Measurements from ENCODE around the gene BBOF1. TPM values are rescaled to one million over a fixed set of nuclear protein-coding genes. Genes with fewer than 3 reads are reported as not detected.

BBOF1 gene, protein sequence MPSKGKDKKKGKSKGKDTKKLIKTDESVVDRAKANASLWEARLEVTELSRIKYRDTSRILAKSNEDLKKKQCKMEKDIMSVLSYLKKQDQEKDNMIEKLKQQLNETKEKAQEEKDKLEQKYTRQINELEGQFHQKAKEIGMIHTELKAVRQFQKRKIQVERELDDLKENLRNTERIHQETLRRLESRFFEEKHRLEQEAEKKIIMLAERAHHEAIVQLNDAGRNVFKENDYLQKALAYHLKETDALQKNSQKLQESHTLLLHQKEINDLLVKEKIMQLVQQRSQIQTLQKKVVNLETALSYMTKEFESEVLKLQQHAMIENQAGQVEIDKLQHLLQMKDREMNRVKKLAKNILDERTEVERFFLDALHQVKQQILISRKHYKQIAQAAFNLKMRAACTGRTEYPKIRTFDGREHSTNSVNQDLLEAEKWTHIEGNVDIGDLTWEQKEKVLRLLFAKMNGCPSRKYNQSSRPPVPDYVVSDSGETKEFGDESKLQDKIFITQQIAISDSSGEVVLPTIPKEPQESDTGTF
- total RNA-seq: 10 to 100 TPM; 14.0 to 22.0 (median 15.0) TPM

DNA sequence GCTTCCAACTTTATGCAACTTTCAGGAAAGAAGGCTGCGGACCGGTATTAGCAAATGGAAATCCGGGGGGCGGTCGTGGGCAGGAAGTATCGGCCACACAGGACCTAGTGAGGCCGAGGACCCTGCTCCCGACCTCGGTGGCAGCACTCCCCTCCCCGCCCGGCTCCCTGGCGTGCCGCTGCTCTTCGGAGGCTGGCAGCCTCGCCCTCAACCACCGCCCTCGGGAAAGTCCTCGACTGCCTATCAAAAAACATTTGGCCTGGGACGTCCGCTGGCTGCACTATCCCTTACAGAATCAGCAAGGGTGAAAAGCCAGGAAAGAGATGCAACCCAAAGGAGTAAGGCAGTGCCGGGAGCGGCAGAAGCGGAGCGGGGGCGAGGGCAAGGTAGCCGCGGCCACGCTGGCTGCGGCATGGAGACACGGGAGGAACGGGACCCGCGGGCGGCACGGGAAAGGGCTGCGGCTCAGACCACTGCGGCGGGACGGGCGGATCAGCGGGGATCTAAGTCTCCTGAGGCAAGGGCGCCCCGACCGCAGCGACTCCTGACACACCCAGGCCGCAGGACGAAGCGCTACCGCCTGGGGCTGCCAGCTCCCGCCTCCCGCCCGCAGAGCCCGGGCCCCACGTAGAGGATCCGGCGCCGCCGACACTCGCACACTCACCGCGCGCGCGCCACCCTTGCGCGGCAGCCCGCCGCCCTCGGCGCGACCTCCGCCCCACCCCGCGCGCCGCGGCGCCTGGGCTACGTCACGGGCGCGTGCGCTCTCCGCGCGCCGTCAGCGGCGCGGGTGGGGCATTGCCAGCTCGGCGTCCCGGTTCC, at the start of gene BBOF1, which contains the start of gene ENTPD5:
Gene BBOF1 (plus strand): TSS at position 764 of the 822 bp plus-strand sequence. CDS start 130 bp downstream, outside the sequence.
Gene ENTPD5 (minus strand): TSS at position 703 of the 822 bp plus-strand sequence. CDS start 31,186 bp downstream, outside the sequence.
- Histone ChIP-seq H3K9me3 (no peaks in the 10 kb centered on the region), H3K27me3 (no peaks in the 10 kb centered on the region), H3K4me1 (no peaks in the 10 kb centered on the region), H3K27ac (peak within 1 kb of the TSS; percentile 89 to 93), H3K4me3 (peak within 1 kb of the TSS; percentile 67 to 82), H3K36me3 (no peaks in the 10 kb centered on the region)
- TF ChIP-seq, protein P1, sequence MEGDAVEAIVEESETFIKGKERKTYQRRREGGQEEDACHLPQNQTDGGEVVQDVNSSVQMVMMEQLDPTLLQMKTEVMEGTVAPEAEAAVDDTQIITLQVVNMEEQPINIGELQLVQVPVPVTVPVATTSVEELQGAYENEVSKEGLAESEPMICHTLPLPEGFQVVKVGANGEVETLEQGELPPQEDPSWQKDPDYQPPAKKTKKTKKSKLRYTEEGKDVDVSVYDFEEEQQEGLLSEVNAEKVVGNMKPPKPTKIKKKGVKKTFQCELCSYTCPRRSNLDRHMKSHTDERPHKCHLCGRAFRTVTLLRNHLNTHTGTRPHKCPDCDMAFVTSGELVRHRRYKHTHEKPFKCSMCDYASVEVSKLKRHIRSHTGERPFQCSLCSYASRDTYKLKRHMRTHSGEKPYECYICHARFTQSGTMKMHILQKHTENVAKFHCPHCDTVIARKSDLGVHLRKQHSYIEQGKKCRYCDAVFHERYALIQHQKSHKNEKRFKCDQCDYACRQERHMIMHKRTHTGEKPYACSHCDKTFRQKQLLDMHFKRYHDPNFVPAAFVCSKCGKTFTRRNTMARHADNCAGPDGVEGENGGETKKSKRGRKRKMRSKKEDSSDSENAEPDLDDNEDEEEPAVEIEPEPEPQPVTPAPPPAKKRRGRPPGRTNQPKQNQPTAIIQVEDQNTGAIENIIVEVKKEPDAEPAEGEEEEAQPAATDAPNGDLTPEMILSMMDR (IDR thresholded peaks at IDR 0.05): peak in 1 of 4 experiments; percentile 41
- peak; percentile 90 to 96 for TF ChIP-seq POLR2A (IDR thresholded peaks at IDR 0.05)
- intact Hi-C loops (cut with DNase I; ENCODE audit: low total_unique reads): no loop called here
- peak; percentile 79 to 84 for DNase-seq

DNA sequence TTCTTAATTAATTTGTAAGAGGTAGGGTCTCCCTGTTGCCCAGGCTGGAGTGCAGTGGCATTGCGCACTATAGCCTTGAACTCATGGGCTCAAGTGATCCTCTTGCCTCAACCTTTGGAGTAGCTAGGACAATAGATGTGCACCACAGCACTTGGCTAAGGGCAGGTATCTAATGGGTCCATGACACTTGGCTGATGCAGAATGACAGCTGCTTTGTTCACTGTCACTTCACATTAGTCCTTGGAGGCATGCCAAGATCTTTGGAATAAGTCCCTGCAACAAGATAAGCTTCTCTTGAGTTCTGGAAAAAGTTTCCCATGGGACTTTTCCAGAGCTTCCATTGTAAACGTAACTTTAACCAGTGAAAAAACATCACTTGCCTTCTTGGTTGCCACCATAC, 45.7 kb upstream of the BBOF1 start:
- H3K27ac ChIP-seq: no peak overlapping the region
- no peaks in the 10 kb centered on the region for H3K4me1 ChIP-seq
- no peaks in the 10 kb centered on the region for H3K36me3 ChIP-seq
- H3K9me3 ChIP-seq: no peaks in the 10 kb centered on the region
- no peaks in the 10 kb centered on the region for H3K27me3 ChIP-seq
- intact Hi-C loops (cut with DNase I; ENCODE audit: low total_unique reads): no loop called here
- TF ChIP-seq, protein P1 (IDR thresholded peaks at IDR 0.05): no peak
- no peak overlapping the region for H3K4me3 ChIP-seq
- no peak for DNase-seq

DNA sequence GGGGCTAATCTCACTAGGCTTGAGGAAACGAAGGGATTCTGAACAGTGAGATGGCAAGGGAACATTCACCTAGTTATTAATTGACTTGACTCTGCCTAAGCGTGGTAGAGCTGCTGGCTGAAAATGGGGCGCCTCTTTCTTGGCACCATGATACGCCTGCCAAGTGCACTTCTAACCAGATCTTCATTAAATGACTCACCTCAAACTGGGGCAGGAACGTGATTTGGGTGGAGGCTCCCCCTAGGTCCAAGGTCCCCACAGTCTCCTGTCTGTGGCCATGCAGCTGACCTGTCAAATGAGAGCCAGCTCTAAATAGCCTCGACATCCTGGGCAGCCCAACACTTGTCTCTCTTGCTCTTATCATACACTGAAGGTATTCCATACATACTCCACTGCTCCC, 43.0 kb upstream of the BBOF1 start:
- no peak overlapping the region for H3K4me3 ChIP-seq
- intact Hi-C loops (cut with DNase I; ENCODE audit: low total_unique reads): no loop called here
- no peak for DNase-seq

DNA sequence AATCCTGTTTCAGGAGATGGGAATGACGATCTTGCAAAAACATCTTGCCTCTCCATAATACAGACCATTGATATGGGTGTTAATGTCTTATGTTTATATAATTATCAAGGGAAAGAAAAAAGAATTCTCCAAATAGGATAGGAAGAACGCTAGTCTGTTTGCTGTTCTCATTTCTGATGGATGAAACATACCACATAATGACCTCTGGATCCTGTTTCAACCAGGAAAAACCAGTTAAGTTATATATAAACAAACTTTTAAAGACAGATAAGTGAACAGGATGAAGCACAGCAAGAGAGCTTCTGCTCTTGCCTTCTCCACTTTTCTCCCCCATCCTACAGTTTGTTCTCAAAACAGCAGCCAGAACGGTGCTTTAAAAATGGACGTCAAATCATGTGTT, 41.3 kb upstream of the BBOF1 start:
- intact Hi-C loops (cut with DNase I; ENCODE audit: low total_unique reads): no loop called here
- no peak for TF ChIP-seq POLR2A (IDR thresholded peaks at IDR 0.05)
- TF ChIP-seq, protein P1 (IDR thresholded peaks at IDR 0.05): no peak
- no peak overlapping the region for H3K4me3 ChIP-seq
- DNase-seq: no peak
- no peaks in the 10 kb centered on the region for H3K9me3 ChIP-seq
- no peaks in the 10 kb centered on the region for H3K36me3 ChIP-seq
- H3K27me3 ChIP-seq: no peaks in the 10 kb centered on the region
- H3K27ac ChIP-seq: no peak overlapping the region
- H3K4me1 ChIP-seq: no peaks in the 10 kb centered on the region

More for the DNA sequence above, 43.0 kb upstream of the BBOF1 start:
- H3K36me3 ChIP-seq: no peaks in the 10 kb centered on the region
- no peaks in the 10 kb centered on the region for H3K4me1 ChIP-seq
- no peak for TF ChIP-seq POLR2A (IDR thresholded peaks at IDR 0.05)
- TF ChIP-seq, protein P1 (IDR thresholded peaks at IDR 0.05): no peak
- no peak overlapping the region for H3K27ac ChIP-seq
- H3K27me3 ChIP-seq: no peaks in the 10 kb centered on the region
- H3K9me3 ChIP-seq: no peaks in the 10 kb centered on the region
